Activated CD4-positive, alpha-beta T cell treated with anti-CD3 and anti-CD28 coated beads, Interleukin-2, amount 50 U/mL, for 48 hours (primary cell): ENCODE measurements around the gene MBLAC1.

ENCODE experiments used
- DNase-seq, 2 experiments: peaks; one replicate each; pipeline ENCODE4 v3.0.0-alpha.2; 2020

MBLAC1 gene

DNA sequence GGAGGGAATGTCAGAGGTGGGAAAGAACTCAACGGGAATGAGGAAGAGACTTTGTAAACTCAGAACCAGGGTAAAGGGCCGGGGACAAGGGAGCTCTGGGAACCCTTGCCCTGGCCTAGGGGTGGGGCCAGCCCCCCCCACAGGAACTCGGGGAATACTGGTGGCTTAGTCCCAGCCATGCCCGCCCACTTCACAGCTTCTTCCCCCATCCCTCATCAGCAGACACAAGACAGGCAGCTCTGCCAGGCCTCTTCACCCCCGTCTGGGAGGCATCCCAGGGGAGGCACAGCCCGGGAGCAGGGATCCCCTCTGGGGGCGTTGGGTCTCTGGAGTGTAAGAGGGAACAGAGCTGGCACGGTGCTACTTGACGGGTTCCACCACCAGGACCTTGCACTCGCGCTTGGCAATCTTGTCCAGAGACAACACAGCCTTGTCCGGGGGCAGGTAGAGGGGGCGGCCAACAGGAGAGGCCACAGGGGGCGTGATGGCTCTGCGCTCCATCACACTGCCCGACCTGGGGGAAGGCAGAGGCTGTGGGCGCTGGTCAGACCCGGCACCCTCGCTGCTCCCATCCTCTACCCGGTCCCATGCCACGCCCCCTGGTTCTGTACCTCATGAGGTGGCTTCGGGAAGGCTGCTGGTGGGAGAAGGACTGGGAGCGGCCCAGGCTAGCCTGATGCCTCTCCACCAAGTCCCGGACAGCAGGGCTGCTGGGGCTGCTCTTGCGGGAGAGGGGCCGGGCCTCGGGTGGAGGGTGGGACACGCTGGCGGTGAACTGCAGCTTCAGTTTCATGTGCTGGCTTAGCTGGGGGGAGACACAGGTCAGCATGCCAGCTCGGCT is 28.1 kb downstream of the MBLAC1 start:
- no peak for DNase-seq

DNA sequence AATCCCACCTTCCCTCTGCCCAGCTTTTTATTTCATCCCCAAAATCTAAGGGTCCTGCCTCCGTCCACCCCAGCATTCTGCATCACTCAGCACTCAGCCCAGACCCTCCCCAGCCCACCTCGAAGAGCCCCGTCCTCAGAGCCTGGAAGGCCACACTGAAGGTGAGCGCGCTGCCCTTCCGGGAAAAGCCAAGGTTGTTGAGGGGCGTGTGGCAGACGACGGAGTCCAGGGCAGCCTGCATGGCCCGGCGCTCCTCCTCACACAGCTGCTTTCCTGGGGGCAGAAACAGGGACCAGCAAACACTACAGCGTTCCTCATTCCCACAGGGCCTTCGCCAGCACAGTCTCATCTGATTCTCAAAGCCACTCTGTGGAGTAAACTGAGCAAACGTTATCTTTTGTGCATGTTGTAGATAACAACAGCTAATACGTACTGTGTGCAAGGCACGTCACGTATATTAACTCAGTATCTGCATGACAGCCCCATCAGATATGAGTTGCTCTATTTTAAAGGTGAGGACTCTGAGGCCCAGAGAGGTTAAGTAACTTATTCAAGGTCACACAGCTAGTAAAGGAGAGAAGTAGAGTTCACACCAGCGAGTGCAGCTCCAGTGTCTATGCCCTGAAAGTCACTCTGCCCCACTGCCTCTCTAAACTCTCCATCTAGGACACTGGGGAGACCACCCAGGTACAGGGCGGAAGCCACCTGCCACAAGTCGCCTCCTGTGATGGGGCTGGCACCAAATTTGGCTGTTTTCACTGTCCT is 29.0 kb downstream of the MBLAC1 start:
- DNase-seq: no peak

DNA sequence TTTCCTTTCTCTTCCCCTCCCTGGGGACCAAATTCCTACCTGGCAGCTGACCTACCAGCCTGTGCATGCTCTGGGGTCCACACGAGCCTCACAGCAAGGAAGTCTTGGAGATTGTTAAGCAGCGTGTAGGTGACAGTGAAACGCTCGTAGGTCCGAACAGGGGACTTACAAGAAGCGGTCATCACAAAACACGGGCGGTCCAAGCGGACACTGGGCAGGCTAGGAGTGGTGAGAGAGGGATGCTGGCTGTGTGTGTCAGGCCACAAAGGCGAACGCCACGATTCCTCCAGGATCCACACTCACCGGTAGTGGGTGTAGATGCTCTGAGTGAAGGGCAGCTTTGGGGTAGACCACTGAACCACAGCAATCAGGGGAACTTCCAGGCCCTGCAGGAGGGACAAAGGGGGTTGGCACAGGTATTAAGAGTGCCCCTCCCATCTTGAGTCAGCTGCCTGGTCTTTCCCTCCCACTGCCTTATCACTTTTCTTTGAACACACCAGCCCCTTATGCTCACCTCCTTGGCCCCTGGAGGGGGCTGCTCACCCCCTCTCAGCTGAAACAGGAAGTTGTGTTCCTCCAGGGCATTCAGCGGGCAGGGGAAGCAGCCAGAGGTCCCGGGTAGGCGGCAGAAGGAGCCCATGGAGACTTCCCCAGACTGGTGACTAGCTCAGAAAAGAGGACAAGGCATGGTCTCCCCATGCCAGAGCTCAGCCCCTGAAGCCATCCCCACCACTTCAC is 29.7 kb downstream of the MBLAC1 start:
- DNase-seq: no peak

DNA sequence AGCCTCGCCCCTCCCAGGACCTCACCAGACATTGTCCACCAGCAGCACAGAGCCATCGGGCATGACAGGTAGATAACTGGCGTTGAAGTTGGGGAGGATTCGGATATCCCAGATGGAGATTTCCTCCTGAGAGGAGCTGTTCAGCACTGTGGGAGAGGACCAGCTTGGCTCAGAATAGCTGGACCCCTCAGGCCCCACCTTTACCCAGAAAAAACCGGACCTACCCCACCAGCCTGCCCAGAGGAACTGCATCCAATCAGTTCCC is 30.2 kb downstream of the MBLAC1 start:
- DNase-seq: no peak

DNA sequence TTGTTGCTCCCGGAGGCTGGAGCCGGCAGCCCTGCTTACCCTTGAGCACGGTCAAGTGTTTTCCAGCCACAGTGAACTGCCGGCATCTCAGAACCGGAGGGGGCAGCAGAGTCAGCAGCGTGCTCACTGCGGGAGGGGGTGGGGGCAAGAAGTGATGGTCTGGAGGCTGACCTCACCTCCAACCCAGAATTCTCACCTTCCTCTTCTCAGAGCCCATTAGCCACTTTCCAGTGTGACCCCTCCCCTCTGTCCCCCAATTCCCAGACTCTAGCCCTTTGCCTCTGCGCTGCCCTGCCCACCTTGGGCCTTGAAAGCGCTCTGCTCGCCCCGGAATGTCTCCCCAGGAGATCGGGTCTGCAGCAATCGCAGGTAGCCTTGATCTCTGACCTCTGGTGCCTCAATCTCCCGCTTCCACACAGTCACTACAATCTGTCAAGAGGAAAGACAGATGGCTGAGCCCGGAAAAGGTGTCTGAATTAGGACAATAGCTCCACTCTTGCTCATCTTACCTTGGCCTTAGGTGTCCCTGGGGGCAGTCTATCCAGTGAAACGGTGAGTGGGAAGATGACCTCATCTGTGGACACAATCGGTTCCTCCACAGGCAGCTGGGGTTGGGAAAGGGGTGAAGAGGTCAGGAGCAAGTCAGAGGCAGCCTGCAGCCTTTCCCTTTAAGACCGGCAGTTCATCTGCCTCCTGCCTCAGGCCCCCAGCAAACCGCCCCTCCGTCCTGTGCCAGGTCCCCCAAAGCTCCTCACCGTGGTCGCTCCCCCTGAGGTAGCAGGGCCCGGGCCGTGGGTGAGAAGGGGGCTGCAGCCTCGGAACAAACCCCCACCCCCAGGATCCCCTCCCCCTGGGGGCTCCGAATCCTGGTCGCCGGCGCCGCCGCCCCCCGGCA is 30.8 kb downstream of the MBLAC1 start:
- no peak for DNase-seq

DNA sequence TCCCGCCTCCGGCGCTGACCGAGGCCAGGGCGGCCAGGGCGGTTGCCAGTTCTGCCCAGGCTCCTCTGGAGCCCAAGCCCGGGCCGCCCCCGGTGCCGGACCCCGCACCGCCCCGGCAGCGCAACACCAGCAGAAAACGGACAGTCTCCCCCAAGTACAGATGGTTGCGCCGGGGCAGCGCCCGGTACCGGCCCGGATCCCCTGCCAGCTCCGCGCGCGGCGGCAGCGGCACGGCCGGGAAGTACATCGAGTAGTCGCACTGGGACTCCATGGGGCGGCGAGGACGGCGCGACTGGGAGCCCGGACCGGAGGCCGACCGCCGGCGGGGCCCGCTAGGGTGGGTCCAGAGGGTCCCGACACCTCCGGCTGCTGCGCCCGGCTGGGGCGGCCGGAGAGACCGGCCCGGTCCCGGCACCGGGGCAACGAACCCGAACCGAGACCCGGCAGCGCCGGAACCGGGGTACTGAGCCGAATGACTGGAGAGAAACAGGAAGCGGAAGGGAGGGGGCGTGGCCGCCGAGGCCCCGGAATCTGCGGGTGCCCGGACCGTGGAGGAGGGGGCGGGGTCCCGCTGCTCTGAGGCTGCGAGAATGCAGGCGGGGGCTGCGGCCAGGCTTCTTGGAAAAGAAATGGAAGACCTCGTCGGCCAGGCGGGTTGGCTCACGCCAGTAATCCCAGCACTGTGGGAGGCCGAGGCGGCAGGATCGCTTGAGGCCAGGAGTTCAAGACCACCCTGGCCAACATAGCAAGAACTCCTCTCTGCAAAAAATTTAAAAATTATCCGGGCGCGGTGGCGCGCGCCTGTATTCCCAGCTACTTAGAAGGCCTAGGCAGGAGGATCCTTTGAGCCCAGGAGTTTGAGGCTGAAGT is 31.7 kb downstream of the MBLAC1 start, which contains the start of gene TRAPPC14:
Gene TRAPPC14, minus strand, starts transcription at position 495 of the 870 bp plus-strand sequence. Its CDS starts 224 bp downstream, at position 271.
- peak; percentile 97 to 98 for DNase-seq

DNA sequence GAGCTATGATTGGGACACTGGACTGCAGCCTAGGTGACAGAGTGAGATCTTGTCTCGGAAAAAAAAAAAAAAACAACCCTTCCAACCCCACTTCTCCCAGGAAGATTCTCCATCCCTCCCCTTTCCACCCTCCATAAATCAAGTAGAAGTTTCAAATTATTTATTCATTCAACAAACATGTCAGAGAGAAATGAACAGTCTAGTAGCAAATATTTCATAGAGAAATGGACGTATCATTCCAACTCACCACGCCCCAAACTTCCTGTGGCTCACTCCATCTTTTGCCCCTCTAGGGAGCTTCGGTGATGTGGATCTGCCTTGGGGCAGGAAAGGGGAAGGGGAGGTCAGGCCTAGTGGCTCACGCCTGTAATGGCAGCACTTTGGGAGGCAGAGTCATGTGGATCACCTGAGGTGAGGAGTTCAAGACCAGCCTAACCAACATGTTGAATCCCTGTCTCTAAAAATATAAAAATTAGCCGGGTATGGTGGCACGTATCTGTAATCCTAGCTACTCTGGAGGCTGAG is 32.4 kb downstream of the MBLAC1 start:
- DNase-seq: no peak

DNA sequence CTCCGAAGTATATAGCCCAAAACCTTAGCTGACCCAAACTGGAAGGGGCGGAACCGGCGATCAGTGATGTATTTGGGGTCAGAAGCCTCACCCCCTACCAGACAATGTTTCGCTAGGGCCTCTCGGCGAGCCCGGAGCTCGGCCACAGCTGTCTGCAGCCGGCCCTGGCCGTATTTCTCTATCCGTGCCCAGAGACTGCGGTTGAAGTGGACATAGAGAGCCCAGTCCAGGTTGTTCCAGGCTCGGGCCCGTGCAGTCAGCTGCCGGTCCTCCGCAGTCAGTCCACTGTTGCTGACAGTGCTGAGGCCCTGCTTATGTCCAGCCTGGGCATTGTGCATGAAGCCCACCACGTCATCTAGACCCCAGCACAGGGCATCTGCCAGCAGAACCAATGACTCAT is 33.3 kb downstream of the MBLAC1 start:
- no peak for DNase-seq

DNA sequence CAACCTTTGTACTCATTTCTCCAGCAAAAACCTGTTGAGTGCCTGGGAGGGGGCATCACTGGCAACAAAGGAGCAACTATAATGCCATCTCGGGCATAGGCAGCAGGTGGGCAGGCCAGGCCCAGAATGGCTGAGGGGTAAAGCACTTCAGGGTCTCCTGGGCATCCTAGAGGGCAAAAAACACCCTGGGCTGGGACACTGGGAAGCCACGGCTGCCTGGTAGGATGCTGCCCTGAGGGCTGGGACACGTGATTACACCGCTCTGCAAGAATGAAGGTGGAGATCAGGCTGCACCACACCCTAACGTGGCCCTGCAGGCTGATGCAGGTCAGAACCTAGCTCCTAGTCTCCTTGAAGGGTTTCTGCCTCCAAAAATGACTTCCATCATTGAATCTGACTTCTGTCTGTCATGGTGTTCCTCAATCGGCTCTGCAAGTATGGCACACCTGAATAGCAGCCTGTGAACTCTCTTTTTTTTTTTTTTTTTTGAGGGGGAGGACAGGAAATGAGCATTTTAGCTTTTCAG is 36.3 kb downstream of the MBLAC1 start:
- DNase-seq: no peak

DNA sequence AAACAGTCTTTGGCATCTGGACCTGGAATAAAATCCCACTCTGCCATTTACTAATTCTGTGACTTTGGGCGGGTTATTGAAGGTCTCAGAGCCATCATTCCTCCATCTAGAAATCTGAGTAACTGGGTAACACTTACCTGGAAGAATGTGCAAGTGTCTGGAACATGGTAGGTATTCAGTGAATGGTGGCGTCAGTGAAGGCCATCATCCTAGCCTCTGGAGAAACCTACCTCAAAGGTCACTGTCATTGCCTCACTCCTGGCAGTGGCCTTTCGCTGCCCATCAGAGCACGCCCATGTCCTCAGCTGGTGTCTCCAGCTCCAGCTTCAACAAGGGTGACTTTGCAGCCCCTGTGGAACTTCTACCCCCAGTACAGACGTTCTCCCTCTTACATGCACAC is 37.1 kb downstream of the MBLAC1 start:
- DNase-seq: no peak

DNA sequence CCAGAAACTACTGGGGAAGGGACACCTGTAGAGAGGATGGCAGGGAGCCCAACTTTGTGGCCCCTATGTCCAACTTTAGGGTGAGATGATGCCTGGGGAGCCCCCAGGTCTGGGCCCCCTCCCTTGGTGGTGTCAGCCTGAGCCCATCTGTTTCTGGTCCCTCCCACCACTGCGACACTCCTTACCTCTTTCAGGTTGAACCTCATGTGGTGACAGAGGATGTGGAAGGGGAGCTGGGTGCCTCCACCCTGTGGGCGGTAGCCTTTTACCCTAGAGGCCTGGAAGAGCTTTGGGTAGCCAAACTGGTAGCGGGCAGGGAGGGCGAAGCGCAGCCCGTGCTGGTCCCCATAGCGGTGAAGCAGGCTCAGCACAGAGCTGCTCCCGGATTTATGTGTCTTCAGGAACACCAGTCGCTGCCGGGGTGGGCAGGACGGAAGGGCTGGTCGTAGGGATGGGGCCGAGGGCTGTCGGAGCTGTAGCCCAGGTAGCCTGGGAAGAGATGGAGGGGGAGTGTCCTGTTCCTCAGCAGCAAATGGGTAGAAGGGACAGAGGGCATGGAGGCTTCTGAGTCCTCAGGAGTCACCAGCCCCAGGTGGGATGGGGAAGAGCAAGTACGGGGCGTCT is 39.7 kb downstream of the MBLAC1 start:
- peak in 1 of 2 experiments; percentile 53 for DNase-seq

DNA sequence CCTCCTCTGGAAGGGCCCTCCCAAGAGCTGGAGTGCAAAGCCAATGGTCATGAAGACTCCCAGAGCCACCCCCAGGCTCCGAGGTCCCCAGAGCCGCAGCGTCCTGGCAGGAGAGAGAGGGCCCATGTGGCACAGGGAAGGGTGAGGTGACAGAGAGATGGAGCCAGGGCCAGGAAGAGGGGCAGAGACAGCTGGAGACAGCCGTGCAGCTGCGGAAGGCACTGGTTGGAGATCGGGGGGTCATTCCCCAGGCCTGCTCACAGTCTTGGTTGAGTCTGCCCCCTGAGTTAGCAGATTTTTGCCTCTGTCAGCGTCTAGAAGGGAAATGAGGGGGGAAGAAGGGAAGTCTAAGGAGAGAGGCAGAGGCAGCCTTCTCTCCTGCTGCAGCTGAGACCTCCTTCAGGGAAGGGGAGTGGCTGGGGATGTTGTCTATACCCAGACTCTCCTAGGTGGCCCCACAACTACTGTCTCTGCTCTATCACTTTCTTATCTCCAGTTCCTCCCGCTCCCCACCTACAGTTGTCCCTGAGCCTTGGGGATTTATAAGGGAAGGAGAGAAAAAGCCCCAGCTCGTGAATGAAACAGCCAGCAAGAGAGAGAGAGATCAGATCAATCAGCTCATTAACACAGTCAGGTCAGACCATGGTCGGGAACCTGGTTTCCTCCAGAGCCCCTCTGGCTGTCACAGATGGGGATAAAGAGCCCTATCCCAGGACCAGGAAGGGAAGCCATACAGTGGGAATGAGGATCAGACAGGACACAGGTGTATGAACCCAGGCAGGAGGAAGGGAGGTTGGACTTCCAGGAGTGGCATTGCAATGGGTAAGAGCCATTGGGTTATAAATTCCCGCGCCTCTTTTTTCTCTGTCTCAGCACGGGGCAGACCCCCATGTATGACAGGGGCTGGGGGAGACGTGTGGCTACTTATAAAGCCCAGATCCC is 40.5 kb downstream of the MBLAC1 start:
- no peak for DNase-seq

DNA sequence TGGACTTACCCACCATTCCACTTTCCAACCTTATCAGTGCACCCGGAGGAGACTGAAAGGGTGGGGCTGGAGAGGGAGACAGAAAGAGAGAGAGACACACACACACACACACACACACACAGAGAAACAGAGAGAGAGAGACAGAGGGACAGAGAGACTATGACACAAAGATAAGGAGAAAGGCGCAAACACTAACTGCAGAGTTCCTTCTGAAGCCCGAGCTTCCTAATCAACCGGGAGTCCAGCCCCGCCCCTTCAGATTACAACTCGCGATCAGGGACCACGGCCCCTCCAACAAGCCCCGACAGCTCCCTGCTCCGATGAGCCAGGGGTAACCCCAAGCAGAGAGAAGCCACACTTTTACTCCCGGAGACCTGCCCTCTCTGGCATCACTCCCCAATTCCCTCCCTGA is 41.2 kb downstream of the MBLAC1 start:
- no peak for DNase-seq

DNA sequence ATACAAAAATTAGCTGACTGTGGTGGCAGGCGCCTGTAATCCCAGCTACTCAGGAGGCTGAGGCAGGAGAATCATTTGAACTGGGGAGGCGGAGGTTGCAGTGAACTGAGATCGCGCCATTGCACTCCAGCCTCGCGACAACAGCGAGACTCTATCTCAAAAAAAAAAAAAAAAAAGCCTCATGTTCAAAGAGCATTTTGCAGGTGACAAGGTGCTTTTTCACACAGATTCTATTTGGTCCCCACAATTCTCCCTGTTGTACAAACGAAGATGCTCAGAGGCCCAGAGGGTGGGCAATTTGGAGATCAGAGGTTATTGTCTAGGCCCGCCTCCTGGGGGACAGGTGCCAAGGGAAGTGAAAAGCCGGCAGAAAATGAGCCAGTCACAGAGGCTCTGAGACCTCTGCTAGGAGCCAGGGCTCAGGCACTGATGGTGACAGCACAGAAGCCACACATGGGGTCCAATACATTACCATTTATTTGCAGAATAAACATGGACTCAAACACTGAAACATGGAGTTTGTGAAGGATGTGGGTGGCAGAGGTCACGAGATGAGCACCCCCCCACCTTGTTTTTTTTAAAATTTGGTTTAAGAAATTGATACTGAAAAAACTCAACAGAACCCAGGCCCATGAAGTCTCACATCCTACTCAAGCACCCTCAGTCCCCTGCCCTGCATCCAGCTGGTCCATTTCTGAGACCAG is 42.5 kb downstream of the MBLAC1 start:
- DNase-seq: no peak

DNA sequence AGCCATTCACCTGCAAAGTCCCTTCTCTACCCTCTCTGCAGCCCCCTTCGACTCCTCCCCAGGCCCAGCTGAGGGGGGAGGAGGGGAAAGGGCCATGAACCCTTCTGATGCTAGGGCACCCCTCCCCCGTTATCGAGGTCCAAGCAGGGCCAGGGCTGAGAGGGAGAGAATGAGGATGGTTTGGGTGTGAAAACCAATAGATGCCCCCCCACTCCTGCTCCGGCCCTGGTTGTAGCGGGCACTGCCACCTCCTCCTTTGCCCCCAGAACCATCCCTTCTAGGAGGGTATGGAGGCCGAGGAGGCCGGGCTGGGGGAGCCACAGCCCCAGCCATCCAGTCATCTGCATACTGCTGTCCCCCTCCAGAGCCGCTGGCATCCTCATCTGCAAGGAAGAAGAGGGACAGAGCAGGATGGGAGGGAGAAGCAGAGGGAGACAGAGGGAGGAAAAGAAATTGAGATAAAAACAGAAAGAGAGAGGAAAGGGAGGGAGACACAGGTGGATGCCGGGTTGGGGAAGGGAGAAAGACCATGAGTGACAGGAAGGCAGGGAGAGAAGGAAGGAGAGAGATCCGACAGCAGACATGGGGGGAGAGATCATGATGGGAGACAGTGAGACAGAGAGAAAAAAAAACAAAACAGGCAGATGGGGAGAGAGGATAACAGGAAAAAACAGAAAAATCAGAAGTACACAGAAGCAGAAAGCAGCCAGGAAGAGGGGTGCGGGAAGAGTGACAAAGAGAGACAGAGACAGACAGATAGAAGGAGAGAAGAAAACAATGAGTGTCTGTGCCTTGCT is 43.5 kb downstream of the MBLAC1 start:
- DNase-seq: no peak

DNA sequence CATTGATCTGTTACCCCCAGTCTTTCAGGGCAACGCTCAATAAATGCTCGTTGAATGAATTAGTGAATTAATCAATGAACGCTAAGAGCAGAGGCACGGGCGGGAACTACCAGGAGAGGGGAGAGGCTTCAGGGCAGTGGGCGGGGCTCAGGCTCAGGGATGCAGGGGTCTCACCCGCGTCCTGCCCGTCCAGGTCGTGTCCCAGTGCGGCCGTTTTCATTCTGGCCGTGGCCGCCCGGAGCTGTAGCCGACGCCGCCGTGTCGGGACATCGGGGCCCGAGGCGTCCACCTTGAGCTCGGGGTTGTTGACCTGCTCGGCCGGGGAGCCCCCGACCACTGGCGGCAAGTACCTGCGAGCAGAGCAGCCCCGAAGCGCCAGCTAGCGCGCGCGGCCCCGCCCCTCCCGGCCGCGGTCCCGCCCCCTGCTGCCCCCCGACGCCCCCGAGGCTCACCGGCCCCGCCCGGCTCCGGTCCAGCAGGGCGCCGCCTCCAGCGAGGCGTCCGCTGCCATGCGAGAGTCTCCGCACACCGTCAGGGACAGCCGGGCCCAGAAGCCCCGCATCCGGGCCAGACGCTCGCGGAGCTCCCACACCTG is 44.4 kb downstream of the MBLAC1 start:
- DNase-seq: peak in 1 of 2 experiments; percentile 43

DNA sequence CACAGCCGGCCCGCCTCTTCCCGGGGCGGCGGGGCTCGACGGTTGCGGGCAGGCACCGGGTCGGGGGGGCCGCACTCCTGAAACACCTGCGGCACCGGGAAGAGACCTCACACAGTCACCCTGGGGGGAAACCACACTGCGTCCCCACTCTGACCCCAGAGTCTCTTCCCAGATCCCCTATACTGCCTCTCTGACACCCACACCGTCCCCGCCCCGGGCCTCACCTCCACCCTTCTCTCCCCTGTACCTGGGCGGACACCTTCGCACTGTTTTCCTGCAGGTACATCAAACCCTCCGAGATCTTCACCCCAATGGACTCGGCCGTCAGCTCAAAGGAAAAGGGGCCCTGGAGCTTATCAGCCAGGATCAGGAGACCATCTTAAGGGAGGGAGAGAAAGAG is 45.1 kb downstream of the MBLAC1 start:
- no peak for DNase-seq
